Femur (tissue), 1 donor: Measurements from ENCODE around the gene KATNAL2.
A peak's percentile ranks its signal among the peaks of the same experiment; 100 is the strongest.
"Not testable (repeated sequence)": the region's sequence is repeated elsewhere in the genome, so short reads cannot be mapped to it uniquely, and the experiment has no call there.

Source experiments
- DNase-seq: peaks from one replicate; pipeline ENCODE4 v3.0.0-alpha.2; 2017

Gene KATNAL2

DNA sequence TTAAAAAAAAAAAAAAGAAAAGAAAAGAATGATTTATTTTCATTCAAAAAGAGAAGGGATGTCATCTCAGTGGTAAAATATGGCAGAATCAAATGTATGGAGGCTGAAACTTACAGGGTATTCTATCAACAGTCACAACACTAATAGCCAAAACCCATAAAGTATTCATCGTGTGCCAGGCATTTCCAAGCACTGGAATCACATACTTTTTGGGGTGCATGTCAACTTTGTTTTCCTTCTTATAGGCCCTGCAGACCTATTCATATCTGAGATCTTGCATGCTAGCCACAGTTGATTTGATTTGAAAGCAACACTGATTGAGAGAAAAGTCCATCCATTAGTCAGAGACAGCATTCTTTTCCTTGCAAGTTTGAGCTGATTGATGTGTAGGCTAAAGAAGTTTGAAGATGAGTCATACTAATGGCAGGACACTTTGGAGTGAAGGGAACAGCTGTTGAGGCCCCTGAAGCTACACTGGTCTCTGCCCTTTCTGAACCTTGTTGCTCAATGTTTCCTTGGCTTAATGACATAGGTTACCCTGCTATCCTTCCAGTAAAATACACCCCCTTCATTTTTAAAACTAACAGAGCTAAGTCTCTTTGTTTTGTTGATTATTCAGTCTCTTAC, 22.0 kb downstream of the KATNAL2 start:
- no peak for DNase-seq

DNA sequence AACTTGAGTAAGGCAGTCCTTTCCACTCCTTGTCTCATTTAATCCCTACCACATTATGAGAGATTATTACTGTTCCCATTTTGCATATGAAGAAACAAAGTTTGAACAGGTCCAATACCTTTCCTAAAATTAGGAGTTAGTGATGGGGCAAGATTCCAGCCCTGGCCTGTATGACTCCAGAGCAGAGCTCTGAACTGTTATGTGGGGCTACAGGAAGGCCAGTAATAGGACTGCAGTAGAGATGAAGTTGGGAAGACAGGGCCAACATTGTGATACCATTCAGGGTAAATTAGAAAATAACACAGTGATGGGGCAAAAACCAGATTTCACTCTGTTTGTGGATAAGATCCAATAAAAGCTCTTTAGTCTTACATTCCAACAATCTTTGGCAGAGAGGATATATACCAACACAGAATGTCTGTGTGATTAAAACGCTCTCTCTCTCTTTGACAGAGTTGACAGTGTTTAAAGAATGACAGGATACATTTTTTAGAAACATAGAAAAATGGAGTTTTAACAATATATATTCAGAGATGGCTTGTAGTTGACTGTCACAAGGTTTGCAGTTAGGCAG, 22.7 kb downstream of the KATNAL2 start:
- DNase-seq: no peak

DNA sequence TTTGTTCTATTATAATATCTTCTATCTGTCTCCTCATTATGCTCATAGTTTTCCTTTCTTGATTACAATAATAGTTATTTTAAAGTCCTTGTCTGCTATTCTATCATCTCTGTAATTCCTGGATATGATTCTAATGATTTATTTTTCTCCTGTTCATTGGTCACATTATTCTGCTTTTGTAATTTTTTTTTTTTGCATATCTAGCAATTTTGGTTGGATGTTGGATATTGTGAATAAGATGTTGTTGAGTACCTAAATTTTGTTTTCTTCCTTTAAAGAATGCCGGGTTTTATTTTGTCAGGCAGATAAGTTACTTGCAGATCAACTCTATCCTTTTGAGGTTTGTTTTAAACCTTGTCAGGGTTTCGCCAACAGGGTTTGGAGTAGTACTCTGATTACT, 25.2 kb downstream of the KATNAL2 start:
- no peak for DNase-seq

DNA sequence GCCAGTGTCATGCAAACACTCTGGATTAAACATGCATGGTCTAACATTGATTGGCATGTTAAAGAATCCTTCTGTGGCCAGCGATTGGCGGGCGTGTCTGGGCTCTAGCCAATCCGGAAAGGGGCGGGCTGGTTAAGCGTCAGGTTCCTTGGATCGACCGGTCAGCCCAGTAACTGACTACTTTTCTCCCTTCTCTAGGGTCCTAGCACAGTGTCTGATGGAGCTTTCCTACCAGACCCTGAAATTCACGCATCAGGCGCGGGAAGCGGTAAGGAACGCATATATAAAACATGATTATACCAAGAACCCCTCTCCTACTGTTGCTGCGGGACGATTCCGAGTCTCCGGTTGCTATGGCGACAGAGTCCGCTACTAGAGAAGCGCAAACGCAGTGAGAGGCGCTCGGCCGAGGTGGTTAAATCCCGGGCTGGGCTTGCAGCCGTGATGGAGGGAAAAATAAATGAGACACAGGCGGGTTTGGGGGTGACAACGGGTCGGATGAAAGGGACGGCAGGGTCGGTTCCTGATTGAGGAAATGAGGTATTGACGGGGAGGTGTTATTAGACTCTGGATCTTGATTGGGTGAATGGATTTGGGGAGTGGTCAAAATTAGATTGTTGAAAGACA, 29.4 kb downstream of the KATNAL2 start:
- DNase-seq: peak; percentile 92

DNA sequence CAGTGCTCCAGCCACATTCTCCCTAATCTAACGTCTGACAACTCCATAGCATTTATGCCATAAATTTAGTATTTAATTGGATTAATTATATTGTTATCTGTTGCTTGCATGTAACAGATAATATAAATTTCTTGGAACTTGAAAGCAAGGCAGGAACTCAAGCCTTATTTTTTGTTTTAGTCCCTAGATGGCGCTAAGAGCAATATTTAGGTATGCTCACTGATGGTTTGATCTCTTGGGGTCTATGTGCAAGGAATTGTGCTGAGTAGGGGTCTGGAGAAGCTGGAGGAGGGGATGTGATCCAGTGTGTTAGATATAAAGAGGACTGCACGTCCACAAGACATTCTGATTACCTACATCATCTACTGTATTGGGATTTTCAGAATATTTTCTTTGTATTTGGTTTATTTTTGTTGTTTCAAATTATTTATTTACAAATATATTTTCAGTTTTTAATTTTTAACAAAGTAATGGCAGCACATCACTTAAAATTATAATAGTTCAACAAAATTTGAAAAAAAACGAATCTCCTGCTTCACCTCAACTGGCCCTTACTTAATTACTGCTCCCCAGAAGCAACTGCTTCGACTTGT, 32.8 kb downstream of the KATNAL2 start:
- no peak for DNase-seq

DNA sequence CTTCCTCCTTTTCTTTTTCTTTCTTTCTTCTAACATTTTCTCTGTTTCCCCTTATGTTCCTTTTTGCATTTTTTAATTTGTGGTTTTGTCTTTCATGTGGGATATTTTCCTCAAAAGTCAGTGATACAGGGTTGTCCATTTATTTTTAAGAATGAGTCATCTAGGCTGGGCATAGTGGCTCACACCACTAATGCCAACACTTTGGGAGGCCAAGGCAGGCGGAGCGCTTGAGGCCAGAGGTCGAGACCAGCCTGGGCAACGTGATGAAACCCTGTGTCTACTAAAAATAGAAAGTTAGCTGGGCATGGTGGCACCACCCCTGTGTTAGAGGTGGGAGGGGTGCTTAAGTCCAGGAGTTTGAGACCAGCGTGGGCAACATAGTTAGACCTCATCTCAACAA, 35.8 kb downstream of the KATNAL2 start:
- DNase-seq: no peak

DNA sequence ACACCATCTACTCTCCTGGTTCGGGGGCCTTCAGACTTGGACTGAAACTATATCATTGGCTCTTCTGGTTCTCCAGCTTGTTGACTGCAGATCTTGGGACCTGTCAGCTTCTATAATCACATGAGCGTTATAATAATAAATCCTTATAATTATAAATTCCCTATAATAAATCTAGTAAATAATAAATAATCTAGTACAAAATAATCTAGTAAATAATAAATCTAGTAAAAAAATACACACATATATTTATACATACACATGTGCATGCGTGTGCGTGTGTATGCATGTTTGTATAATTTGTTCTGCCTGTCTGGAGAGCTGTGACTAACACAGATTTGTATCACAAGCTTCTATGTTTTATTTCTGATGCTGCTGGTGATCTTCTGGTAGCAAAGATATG, 40.8 kb downstream of the KATNAL2 start:
- no peak for DNase-seq

DNA sequence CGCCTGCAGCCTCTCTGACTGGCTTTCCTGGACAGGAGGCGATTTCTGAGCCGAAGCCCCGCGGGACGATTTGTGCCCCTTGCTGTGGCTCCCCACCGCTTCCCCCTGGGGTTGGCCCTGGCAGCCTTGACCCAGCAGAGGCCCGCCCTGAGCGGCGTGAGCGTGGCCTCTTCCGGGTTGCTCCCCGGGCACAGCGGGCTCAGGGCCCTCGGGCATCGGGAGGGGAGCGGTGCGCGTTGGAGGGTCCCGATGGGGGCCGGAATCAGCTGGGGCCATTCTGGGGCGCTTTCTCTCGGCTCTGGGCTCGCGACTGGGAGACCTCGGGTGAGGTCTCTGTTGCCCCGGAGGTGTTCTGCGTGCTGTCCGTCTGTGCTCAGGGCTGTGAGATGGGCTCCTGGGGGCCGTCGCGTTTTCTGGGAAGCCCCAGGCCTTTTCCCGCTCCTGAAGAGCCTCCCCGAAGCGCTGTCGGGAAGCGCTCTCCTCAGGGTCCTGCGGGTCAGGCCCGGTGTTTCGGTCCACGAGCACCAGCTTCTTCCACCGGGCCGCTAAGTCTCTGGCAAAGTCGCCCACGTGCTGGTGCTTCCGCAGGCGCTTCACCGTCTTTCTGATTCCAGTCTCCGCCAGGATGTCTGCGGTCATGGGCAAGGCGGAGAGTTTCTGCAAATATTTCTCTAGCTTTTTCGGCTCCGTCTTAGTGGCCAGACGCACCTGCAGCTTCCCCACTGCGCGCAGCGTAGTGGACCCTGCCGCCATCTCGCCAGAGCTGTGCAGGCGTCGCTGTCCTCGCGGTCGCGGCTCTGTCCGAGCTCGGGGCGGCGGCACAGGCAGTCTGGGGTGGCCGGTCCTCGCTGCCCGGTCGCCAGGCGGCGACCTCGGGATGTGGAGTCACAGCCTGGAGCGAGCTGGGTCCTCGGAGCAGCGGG, 46.5 kb downstream of the KATNAL2 start:
- not testable (repeated sequence) for DNase-seq

DNA sequence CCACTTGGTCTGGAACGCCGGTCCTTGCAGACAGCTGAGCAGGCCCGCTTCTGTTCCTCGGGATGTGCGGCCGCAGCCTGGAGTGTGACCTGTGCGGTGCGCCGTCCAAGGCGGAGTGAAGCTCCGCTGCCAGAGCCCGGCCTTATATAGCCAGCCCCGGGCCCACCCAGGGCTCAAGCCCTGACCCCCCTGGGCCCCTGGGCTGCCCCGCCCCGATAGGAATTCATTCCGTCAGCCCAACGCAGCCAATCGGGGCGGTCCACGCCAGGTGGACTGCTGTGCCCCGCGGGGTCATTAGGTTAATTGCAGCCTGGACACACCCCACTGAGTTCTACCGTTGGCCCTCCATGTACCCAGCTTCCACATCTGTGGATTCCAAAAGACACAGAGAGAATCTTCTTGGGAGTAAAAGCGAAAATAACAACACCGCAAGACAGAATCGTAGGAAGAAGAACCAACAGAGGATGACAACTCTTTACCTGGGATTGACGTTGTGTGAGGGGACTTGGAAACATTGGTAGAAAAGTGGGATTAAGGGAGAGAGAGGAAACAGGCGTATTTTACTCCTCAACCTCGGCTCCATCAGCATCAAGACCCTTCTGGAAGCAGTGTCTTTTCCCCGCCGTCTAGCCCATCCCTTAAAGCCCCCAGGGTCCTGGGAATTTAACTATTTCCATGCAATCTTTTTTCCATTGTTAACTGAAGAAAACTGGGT, 47.3 kb downstream of the KATNAL2 start:
- DNase-seq: not testable (repeated sequence)

DNA sequence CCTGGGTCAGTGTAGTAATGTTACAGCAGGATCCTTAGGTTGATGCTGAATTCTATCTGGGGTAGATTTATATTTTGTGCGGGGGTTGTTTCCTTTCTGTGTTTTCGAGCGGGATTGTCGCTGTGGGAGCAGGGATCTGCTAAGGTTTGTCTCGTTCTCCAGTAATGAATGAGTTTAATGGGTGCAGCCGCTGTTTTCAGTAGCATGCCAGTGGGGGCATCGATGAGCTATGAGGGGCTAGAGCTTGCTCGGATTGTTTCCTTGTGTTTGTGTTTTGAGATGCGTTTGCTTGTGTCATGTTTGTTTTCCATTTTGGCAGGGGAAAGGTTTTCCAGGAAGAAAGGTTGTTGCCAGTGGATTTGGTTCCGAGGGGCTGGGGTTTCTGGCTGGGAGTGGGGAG, 48.9 kb downstream of the KATNAL2 start:
- DNase-seq: not testable (repeated sequence)

DNA sequence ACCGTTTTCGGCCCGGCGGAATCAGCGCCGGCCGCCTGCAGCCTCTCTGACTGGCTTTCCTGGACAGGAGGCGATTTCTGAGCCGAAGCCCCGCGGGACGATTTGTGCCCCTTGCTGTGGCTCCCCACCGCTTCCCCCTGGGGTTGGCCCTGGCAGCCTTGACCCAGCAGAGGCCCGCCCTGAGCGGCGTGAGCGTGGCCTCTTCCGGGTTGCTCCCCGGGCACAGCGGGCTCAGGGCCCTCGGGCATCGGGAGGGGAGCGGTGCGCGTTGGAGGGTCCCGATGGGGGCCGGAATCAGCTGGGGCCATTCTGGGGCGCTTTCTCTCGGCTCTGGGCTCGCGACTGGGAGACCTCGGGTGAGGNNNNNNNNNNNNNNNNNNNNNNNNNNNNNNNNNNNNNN, 52.1 kb downstream of the KATNAL2 start:
- not testable (repeated sequence) for DNase-seq

DNA sequence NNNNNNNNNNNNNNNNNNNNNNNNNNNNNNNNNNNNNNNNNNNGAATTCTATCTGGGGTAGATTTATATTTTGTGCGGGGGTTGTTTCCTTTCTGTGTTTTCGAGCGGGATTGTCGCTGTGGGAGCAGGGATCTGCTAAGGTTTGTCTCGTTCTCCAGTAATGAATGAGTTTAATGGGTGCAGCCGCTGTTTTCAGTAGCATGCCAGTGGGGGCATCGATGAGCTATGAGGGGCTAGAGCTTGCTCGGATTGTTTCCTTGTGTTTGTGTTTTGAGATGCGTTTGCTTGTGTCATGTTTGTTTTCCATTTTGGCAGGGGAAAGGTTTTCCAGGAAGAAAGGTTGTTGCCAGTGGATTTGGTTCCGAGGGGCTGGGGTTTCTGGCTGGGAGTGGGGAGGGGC, 102.5 kb downstream of the KATNAL2 start:
- not testable (repeated sequence) for DNase-seq

DNA sequence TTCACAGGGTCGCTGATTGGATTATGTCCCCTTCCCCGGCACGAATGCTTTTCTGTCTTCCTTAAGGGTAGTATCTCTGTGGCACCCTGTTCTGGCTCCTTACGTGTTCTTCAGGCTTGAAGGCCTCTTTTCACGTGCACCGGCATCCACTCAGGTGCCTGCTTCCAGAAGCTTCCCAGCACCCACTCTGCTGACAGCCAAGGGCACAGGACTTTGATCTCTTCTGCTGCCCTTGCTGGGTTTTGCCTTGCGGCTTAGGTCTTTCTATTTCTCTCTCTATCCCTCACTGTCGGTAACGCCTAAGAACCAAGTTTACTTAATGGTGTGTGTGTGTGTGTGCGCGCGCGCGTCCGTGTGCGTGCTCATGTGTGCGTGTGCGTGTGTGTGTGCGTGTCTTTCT, 103.4 kb downstream of the KATNAL2 start:
- not testable (repeated sequence) for DNase-seq

DNA sequence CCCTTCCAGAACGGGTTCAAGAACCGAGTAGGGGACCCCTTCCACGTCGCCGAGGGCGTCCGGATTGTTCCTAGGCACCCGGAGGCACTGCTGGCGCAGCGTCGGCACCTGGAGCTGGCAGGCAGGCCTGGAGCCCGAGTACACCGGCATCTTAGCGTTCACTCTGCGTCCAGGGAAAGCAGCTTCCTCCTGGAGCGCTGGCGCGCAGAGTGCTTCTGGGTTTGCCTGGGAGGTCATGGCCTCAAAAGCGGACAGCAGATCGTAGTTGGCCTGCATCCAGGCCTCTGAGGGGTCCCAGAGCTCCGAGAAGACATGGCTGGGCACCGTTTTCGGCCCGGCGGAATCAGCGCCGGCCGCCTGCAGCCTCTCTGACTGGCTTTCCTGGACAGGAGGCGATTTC, 105.4 kb downstream of the KATNAL2 start:
- DNase-seq: not testable (repeated sequence)

DNA sequence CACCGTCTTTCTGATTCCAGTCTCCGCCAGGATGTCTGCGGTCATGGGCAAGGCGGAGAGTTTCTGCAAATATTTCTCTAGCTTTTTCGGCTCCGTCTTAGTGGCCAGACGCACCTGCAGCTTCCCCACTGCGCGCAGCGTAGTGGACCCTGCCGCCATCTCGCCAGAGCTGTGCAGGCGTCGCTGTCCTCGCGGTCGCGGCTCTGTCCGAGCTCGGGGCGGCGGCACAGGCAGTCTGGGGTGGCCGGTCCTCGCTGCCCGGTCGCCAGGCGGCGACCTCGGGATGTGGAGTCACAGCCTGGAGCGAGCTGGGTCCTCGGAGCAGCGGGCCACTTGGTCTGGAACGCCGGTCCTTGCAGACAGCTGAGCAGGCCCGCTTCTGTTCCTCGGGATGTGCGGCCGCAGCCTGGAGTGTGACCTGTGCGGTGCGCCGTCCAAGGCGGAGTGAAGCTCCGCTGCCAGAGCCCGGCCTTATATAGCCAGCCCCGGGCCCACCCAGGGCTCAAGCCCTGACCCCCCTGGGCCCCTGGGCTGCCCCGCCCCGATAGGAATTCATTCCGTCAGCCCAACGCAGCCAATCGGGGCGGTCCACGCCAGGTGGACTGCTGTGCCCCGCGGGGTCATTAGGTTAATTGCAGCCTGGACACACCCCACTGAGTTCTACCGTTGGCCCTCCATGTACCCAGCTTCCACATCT, 106.5 kb downstream of the KATNAL2 start:
- not testable (repeated sequence) for DNase-seq

DNA sequence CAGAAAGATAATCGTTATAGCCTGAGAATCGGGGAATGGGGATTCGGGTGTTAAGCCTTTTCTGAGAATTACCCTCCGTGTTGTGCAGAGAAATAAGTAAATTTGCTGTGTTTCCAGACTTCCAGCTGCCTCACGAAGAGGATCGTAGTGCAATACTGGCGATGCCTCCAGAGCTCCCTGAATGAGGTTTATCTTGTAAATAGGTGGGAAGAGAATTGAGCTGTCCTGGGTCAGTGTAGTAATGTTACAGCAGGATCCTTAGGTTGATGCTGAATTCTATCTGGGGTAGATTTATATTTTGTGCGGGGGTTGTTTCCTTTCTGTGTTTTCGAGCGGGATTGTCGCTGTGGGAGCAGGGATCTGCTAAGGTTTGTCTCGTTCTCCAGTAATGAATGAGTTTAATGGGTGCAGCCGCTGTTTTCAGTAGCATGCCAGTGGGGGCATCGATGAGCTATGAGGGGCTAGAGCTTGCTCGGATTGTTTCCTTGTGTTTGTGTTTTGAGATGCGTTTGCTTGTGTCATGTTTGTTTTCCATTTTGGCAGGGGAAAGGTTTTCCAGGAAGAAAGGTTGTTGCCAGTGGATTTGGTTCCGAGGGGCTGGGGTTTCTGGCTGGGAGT, 108.3 kb downstream of the KATNAL2 start:
- not testable (repeated sequence) for DNase-seq

DNA sequence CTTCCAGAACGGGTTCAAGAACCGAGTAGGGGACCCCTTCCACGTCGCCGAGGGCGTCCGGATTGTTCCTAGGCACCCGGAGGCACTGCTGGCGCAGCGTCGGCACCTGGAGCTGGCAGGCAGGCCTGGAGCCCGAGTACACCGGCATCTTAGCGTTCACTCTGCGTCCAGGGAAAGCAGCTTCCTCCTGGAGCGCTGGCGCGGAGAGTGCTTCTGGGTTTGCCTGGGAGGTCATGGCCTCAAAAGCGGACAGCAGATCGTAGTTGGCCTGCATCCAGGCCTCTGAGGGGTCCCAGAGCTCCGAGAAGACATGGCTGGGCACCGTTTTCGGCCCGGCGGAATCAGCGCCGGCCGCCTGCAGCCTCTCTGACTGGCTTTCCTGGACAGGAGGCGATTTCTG, 111.3 kb downstream of the KATNAL2 start:
- DNase-seq: not testable (repeated sequence)

DNA sequence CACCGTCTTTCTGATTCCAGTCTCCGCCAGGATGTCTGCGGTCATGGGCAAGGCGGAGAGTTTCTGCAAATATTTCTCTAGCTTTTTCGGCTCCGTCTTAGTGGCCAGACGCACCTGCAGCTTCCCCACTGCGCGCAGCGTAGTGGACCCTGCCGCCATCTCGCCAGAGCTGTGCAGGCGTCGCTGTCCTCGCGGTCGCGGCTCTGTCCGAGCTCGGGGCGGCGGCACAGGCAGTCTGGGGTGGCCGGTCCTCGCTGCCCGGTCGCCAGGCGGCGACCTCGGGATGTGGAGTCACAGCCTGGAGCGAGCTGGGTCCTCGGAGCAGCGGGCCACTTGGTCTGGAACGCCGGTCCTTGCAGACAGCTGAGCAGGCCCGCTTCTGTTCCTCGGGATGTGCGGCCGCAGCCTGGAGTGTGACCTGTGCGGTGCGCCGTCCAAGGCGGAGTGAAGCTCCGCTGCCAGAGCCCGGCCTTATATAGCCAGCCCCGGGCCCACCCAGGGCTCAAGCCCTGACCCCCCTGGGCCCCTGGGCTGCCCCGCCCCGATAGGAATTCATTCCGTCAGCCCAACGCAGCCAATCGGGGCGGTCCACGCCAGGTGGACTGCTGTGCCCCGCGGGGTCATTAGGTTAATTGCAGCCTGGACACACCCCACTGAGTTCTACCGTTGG, 112.4 kb downstream of the KATNAL2 start:
- not testable (repeated sequence) for DNase-seq

DNA sequence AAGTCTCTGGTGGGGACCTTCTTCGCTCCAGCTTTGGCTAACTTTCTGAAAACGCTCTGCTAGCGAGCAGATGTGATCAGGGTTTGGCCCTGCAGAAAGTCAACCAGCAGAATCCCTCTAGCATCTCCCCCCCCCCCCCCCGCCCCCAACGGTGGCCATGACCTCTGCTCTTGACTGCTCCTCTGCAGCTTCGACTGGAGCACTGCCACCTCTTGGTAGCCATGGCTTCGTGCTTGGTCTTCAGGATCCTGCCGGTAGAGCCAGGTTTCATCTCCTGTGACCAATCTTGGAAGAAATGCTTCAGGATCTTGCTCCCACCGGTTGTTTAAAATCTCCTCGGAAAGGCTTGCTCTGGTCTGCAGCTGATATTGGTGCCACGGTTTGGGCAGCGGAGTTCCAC, 113.5 kb downstream of the KATNAL2 start:
- DNase-seq: not testable (repeated sequence)

DNA sequence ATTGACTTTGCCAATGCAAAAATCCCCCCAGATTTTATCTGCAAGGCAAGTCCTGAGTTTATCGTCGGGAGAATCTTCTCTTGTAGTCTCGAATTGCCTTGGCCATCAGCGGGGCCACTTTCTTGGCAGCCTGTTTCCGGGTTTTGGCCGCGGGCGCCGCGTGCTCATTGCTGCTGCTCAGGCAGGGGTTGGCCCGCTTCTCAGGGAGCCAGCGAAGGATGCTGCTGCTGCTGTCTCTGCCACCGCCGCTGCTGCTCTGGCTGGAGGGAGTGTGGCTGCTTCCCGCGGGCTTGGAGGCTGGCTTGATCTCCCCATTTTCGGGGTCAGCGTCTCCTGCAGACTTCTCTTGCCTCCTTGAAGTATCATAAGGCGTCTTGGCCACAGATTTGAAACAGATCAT, 115.5 kb downstream of the KATNAL2 start:
- no peak for DNase-seq

DNA sequence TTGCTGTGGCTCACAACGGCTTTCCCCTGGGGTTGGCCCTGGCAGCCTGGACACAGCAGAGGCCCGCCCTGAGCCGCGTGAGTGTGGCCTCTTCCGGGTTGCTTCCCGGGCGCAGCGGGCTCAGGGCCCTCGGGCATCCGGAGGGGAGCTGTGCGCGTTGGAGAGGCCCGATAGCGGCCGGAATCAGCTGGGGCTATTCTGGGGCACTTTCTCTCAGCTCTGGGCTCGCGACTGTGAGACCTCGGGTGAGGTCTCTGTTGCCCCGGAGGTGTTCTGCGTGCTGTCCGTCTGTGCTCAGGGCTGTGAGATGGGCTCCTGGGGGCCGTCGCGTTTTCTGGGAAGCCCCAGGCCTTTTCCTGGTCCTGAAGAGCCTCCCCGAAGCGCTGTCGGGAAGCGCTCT, 117.2 kb downstream of the KATNAL2 start:
- DNase-seq: not testable (repeated sequence)
